ENCODE results near the gene SETX.

SETX gene

GRCh38 chr9:132235894-132236661, 118.7 kb downstream of the SETX start:
- H3K4me3 ChIP-seq (ENCODE audit: low read length): no peak overlapping the region

GRCh38 chr9:132235125-132235524, 119.7 kb downstream of the SETX start:
- Histone ChIP-seq H3K4me3 (ENCODE audit: low read length) (no peak overlapping the region), H3K79me2 (ENCODE audit: low read length) (no peaks in the 10 kb centered on the region), H4K20me1 (ENCODE audit: insufficient read depth, low read length) (peaks cover 3% of the 10 kb centered on the region; the same call in 1 of the 2 replicates), H3K27ac (ENCODE audit: low read length) (no peak overlapping the region), H3K9me3 (ENCODE audit: insufficient read depth, low read length) (no peaks in the 10 kb centered on the region), H2AFZ (ENCODE audit: low read depth, low read length) (no peak overlapping the region), H3K4me1 (ENCODE audit: low read length) (peaks cover 3% of the 10 kb centered on the region; the same call in 1 of the 2 replicates), H3K4me2 (ENCODE audit: low read length) (no peak overlapping the region), H3K27me3 (ENCODE audit: low read depth, low read length) (peaks cover 37% of the 10 kb centered on the region), H3K36me3 (replicated peaks; ENCODE audit: low read depth, low read length) (no peaks in the 10 kb centered on the region), H3K9ac (ENCODE audit: low read length) (no peak overlapping the region)
- TF ChIP-seq CTCF (IDR thresholded peaks at IDR 0.05; ENCODE audit: low read depth, low read length): no peak
- no peak for TF ChIP-seq EZH2phosphoT487 (IDR thresholded peaks at IDR 0.05; ENCODE audit: low read depth)

More at GRCh38 chr9:132235894-132236661, 118.7 kb downstream of the SETX start:
- peaks cover 3% of the 10 kb centered on the region; the same call in 1 of the 2 replicates for H3K4me1 ChIP-seq (ENCODE audit: low read length)
- H4K20me1 ChIP-seq (ENCODE audit: insufficient read depth, low read length): peaks cover 6% of the 10 kb centered on the region; the same call in 1 of the 2 replicates
- peaks cover 31% of the 10 kb centered on the region for H3K27me3 ChIP-seq (ENCODE audit: low read depth, low read length)
- no peak overlapping the region for H2AFZ ChIP-seq (ENCODE audit: low read depth, low read length)
- no peak overlapping the region for H3K9ac ChIP-seq (ENCODE audit: low read length)
- no peaks in the 10 kb centered on the region for H3K36me3 ChIP-seq (replicated peaks; ENCODE audit: low read depth, low read length)
- peak overlapping the region; percentile 29; the same call in 1 of the 2 replicates for H3K4me2 ChIP-seq (ENCODE audit: low read length)
- TF ChIP-seq CTCF (IDR thresholded peaks at IDR 0.05; ENCODE audit: low read depth, low read length): peak; percentile 96
- no peak for TF ChIP-seq EZH2phosphoT487 (IDR thresholded peaks at IDR 0.05; ENCODE audit: low read depth)
- H3K9me3 ChIP-seq (ENCODE audit: insufficient read depth, low read length): no peaks in the 10 kb centered on the region
- no peak overlapping the region for H3K27ac ChIP-seq (ENCODE audit: low read length)
- no peaks in the 10 kb centered on the region for H3K79me2 ChIP-seq (ENCODE audit: low read length)

GRCh38 chr9:132234535-132234934, 120.3 kb downstream of the SETX start:
- peaks cover 39% of the 10 kb centered on the region for H3K27me3 ChIP-seq (ENCODE audit: low read depth, low read length)
- peaks cover 3% of the 10 kb centered on the region; the same call in 1 of the 2 replicates for H4K20me1 ChIP-seq (ENCODE audit: insufficient read depth, low read length)
- H3K4me3 ChIP-seq (ENCODE audit: low read length): no peak overlapping the region
- peaks cover 3% of the 10 kb centered on the region; the same call in 1 of the 2 replicates for H3K4me1 ChIP-seq (ENCODE audit: low read length)
- no peak overlapping the region for H3K9ac ChIP-seq (ENCODE audit: low read length)
- no peaks in the 10 kb centered on the region for H3K79me2 ChIP-seq (ENCODE audit: low read length)
- H2AFZ ChIP-seq (ENCODE audit: low read depth, low read length): no peak overlapping the region
- H3K27ac ChIP-seq (ENCODE audit: low read length): no peak overlapping the region
- no peak for TF ChIP-seq CTCF (IDR thresholded peaks at IDR 0.05; ENCODE audit: low read depth, low read length)
- no peak for TF ChIP-seq EZH2phosphoT487 (IDR thresholded peaks at IDR 0.05; ENCODE audit: low read depth)
- H3K9me3 ChIP-seq (ENCODE audit: insufficient read depth, low read length): no peaks in the 10 kb centered on the region
- H3K36me3 ChIP-seq (replicated peaks; ENCODE audit: low read depth, low read length): no peaks in the 10 kb centered on the region
- no peak overlapping the region for H3K4me2 ChIP-seq (ENCODE audit: low read length)

- H3K4me3 ChIP-seq (ENCODE audit: low read length): no peak overlapping the region
- no peak overlapping the region for H2AFZ ChIP-seq (ENCODE audit: low read depth, low read length)
- H3K36me3 ChIP-seq (replicated peaks; ENCODE audit: low read depth, low read length): no peaks in the 10 kb centered on the region
- no peak overlapping the region for H3K9ac ChIP-seq (ENCODE audit: low read length)
- peaks cover 3% of the 10 kb centered on the region; the same call in 1 of the 2 replicates for H3K4me1 ChIP-seq (ENCODE audit: low read length)
- H3K4me2 ChIP-seq (ENCODE audit: low read length): no peak overlapping the region
- H3K27me3 ChIP-seq (ENCODE audit: low read depth, low read length): peaks cover 29% of the 10 kb centered on the region
- H4K20me1 ChIP-seq (ENCODE audit: insufficient read depth, low read length): no peaks in the 10 kb centered on the region
- H3K79me2 ChIP-seq (ENCODE audit: low read length): no peaks in the 10 kb centered on the region
- H3K9me3 ChIP-seq (ENCODE audit: insufficient read depth, low read length): no peaks in the 10 kb centered on the region
- H3K27ac ChIP-seq (ENCODE audit: low read length): no peak overlapping the region
- TF ChIP-seq CTCF (IDR thresholded peaks at IDR 0.05; ENCODE audit: low read depth, low read length) (no peak), EZH2phosphoT487 (IDR thresholded peaks at IDR 0.05; ENCODE audit: low read depth) (no peak)
Observed at GRCh38 chr9:132233138-132233537, 121.6 kb downstream of the SETX start.

All from OCI-LY3 (cell line).